HG02870 (cell line): ENCODE results near the gene KY.

ENCODE experiments used
- ATAC-seq: cut with Tn5 transposase; IDR thresholded peaks from one replicate; pipeline ENCODE4 v1.9.1; 2021; ENCODE audit warnings: mild to moderate bottlenecking, moderate library complexity; ENCODE audit not compliant: unreplicated experiment

KY gene

GRCh38 chr3:134567605-134568004 is 83.2 kb downstream of the KY start:
- ATAC-seq: no peak

GRCh38 chr3:134564991-134565390 is 85.8 kb downstream of the KY start:
- ATAC-seq: no peak

DNA sequence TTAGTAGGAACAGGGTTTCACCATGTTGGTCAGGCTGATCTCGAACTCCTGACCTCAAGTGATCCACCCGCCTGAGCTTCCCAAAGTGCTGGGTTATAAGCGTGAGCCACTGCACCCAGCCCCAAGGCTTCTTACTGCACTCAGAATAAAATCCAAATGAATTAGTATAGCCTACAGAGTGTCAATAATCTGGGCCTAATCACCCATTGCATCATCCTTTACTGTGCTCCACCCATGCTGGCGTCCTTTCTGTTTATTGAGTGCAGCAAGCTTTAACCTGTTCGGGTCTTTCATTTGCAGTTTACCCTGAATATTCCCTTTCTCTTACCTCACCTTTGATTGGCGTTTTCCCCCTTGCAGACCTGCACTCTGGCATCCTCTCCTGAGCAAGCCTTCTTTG is 87.2 kb downstream of the KY start:
- no peak for ATAC-seq

DNA sequence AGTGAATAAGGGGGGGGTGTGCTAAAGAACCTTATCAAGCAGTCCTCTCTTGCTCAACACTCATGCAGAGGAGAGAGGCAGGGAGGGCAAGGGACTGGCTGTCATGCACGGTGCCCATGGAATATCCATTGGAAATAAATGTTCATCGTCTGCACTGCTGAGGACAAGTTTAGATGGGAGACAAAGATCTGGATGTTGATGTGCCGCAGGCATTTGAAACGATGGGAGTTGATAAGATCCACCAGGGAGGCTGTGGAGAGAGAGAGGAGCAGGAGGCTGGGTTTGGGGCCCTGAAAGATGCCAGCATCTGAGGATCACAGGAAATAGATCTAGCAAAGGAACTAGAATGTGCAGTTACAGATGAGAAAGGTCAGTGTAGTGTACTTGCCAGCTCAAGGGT is 88.8 kb downstream of the KY start:
- ATAC-seq: no peak

DNA sequence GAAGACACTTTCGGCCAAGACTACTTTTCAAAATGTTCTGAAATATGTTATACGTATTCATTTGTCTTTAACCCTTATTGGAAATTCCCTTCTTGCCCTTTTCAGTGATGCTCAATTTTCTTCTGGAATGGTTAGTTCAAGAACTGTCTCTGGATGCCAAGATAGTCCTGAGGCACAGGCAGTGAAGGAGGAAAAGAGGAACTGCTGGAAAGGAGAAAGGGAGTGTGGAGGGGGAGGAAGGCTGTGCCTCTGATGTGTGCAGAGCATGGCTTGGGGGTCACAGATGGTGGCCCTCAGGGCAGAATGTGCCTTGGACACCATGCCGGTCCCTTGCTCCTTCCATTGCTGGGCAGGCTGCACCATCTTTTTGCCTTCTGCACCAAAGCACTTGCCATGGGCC is 91.2 kb downstream of the KY start:
- no peak for ATAC-seq
